Measurements from ENCODE around the gene DCP2.

Gene DCP2

DNA sequence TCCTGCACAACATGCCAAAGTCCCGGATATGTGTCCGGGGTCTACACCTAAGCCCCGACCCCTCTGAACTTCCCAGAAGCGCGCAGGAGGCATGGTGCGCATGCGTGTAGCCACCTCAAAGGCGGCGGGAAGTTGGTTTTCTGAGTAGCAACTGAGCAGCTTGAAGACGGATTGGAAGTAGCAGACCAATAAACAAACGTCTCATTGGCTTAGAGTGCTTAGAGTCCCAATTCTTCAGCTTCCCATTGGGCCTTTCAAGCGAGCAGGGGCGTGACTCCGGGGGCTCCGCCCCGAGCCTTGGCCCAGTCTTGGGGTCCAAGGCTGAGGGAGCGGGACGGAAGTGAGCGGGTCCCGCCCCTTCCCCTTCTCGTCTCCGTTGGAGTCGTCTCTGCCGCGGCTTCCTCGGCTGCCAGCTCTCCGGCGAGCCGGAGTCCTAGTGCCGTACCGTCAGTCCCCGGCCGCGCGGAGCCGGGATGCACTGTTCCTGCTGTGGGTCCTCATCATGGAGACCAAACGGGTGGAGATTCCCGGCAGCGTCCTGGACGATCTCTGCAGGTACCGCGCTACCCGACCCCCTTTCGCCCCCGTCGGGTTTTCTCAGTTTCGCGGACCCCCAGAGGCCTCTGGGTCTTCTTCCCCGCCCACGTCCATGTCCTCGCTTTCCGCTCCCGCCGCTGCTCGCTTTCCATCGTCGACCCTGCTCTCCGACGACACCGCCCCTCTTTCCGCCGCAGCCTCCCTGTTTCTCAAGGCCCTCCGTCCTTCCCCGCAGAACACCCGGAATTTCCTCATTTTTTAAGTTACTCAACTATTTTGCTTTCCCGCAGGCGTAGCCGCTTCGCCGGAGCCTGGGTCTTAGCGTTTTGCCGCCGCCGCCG, at the start of gene DCP2:
Gene DCP2 (plus strand): TSS at position 367 of the 878 bp plus-strand sequence. CDS start 136 bp downstream, at position 503.
- in situ Hi-C loops (cut with MboI; ENCODE audit: low sequenced_read_pairs), result no loop called here
- DNase-seq (ENCODE audit: low spot score in 2 of 2), result peak; percentile 97 to 99
- peak within 1 kb of the TSS; percentile 91 for H3K4me3 ChIP-seq
- no peaks in the 10 kb centered on the region for H3K27me3 ChIP-seq (ENCODE audit: low read depth)
- H3K9me3 ChIP-seq, result no peaks in the 10 kb centered on the region
- no peaks in the 10 kb centered on the region; the same call in 1 of the 2 replicates for H3K36me3 ChIP-seq (replicated peaks)
- H3K4me1 ChIP-seq, result peaks cover 9% of the 10 kb centered on the region

DNA sequence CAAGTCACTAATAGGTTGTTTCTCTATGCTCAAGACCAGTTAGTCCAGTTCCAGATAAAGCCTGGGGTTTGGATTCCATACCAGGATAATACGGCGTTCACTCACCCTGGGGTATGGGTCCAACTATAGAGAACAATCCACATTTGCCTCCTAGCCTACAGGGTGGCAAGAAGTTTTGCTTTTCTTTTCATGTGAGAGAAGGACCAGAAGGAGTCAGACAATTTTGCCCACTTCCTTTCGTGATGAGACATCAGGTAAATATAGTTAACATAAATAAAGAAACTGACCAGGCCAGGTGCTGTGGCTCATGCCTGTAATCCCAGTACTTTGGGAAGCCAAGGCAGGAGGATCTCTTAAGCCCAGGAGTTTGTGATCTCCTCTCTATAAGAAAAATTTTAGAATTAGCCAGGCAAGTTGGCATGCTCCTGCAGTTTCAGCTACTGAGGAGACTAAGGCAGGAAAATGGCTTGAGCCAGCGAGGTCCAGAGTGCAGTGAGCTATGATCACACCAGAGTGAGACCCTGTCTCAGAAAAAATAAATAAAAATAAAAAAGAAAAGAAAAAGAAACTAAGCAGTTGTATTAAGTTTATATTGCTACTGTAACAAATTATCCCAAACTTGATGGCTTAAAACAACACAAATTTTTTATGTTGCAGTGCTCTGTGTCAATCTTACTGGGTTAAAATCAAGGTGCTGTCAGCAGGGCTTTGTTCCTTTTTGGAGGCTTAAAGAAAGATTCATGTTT, 47.1 kb upstream of the DCP2 start:
- H3K9me3 ChIP-seq, result no peaks in the 10 kb centered on the region
- in situ Hi-C loops (cut with MboI; ENCODE audit: low sequenced_read_pairs), result no loop called here
- DNase-seq (ENCODE audit: low spot score in 2 of 2), result no peak
- no peaks in the 10 kb centered on the region for H3K27me3 ChIP-seq (ENCODE audit: low read depth)
- no peaks in the 10 kb centered on the region for H3K36me3 ChIP-seq (replicated peaks)
- no peaks in the 10 kb centered on the region for H3K4me1 ChIP-seq
- H3K4me3 ChIP-seq, result no peak overlapping the region

DNA sequence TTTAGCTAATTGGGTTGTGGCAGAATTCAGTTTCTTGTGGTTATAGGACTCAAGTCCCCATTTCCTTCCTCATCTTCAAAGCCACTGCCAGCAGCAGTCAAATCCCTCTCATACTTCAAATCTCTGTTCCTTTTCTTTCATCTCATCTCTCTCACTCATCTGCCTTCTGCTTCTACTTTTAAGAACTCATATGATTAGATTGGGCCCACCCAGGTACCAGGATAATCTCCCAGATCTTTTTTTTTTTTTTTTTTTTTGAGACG, 46.6 kb upstream of the DCP2 start:
- H3K36me3 ChIP-seq (replicated peaks), result no peaks in the 10 kb centered on the region

DNA sequence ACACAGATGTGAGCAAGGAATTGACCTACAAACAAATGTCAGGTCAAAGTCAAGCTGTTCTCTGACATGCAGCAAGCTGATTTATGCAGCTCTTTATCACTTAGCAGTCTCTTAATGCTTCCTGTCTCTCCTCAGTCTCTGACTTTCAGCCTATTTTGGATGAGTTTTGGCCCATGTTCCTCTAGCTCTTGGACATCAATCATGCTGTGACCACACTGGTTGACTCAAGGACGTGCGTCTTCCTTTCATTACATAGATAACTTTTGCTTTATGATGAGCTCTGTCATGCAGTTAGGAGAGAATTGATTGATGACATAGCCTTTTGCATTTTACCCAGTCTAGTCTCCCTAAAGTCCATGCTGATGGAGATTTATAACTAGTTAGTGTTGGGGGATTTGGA, 45.1 kb upstream of the DCP2 start:
- H3K4me3 ChIP-seq, result no peak overlapping the region
- in situ Hi-C loops (cut with MboI; ENCODE audit: low sequenced_read_pairs), result no loop called here
- no peaks in the 10 kb centered on the region for H3K27me3 ChIP-seq (ENCODE audit: low read depth)
- H3K4me1 ChIP-seq, result no peaks in the 10 kb centered on the region
- no peaks in the 10 kb centered on the region for H3K36me3 ChIP-seq (replicated peaks)
- H3K9me3 ChIP-seq, result no peaks in the 10 kb centered on the region
- no peak for DNase-seq (ENCODE audit: low spot score in 2 of 2)

More for the DNA sequence above, 46.6 kb upstream of the DCP2 start:
- in situ Hi-C loops (cut with MboI; ENCODE audit: low sequenced_read_pairs), result no loop called here
- no peak for DNase-seq (ENCODE audit: low spot score in 2 of 2)
- Histone ChIP-seq H3K4me3 (no peak overlapping the region), H3K4me1 (no peaks in the 10 kb centered on the region), H3K9me3 (no peaks in the 10 kb centered on the region), H3K27me3 (ENCODE audit: low read depth) (no peaks in the 10 kb centered on the region)

DNA sequence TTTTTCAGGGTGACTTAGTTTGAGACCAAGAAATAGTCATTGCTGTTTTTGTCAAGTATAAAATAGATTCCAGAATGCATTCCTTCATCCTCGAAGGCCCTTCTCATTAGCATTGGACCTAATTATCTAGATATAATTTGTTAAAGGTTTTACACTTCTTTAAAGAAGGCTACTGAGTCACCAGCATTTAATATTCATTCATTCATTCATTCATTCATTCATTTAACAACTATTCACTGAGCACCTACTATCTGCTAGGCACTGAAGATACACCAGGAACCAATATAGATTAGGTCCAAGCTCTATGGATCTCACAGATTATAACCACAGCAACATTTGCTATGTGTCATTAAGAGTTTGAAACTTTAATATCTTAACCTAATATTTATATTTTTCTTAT, 43.5 kb upstream of the DCP2 start:
- H3K4me1 ChIP-seq, result no peaks in the 10 kb centered on the region
- in situ Hi-C loops (cut with MboI; ENCODE audit: low sequenced_read_pairs), result no loop called here
- DNase-seq (ENCODE audit: low spot score in 2 of 2), result no peak

DNA sequence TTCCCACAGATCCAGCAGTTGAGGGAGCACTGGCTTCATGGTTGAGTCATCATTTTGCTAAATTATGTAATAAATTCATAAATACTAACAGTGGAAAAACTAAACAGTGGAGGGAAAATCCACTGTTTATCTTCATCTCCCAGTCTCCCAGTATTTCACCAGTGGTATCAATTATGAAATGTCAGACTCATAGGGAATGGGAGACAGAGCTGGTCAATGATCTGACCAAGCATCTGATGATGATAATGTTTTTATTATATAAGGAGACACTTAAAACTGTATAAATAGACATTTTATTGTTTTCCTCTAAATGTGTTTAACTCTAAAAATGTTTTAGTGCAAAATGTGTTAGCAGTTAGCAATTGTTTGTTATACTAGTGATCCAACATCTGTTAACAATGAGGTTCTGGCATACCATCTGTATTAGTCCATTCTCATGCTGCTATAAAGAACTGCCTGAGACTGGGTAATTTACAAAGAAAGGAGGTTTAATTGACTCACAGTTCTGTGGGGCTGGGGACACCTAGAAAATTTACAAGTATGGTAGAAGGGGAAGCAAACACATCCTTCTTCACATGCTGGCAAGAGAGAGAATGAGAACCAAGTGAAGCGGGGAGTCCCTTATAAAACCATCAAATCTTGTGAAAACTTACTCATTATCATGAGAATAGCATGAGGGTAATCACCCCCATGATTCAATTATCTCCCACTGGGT, 42.8 kb upstream of the DCP2 start:
- Histone ChIP-seq H3K4me3 (no peak overlapping the region), H3K4me1 (no peaks in the 10 kb centered on the region), H3K9me3 (no peaks in the 10 kb centered on the region), H3K27me3 (ENCODE audit: low read depth) (no peaks in the 10 kb centered on the region), H3K36me3 (replicated peaks) (no peaks in the 10 kb centered on the region)
- in situ Hi-C loops (cut with MboI; ENCODE audit: low sequenced_read_pairs), result no loop called here
- DNase-seq (ENCODE audit: low spot score in 2 of 2), result no peak

More for the DNA sequence above, 43.5 kb upstream of the DCP2 start:
- H3K9me3 ChIP-seq, result no peaks in the 10 kb centered on the region
- H3K36me3 ChIP-seq (replicated peaks), result no peaks in the 10 kb centered on the region
- H3K27me3 ChIP-seq (ENCODE audit: low read depth), result no peaks in the 10 kb centered on the region
- no peak overlapping the region for H3K4me3 ChIP-seq

DNA sequence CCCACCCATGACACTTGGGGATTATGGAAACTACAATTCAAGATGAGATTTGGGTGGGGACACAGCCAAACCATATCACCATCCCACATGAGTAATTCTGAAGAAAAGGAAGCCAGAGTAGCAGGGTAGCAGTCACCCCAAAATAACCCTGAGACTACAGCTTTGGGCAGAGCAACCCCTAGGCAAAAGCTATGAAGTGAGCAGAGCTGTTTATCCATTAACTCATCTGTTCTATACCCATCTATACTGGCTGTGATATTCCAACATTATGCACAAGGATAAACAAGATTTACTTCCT, 42.3 kb upstream of the DCP2 start:
- no peaks in the 10 kb centered on the region for H3K9me3 ChIP-seq
- DNase-seq (ENCODE audit: low spot score in 2 of 2), result no peak
- in situ Hi-C loops (cut with MboI; ENCODE audit: low sequenced_read_pairs), result no loop called here
- no peaks in the 10 kb centered on the region for H3K4me1 ChIP-seq
- no peaks in the 10 kb centered on the region for H3K27me3 ChIP-seq (ENCODE audit: low read depth)
- no peak overlapping the region for H3K4me3 ChIP-seq
- H3K36me3 ChIP-seq (replicated peaks), result no peaks in the 10 kb centered on the region

DNA sequence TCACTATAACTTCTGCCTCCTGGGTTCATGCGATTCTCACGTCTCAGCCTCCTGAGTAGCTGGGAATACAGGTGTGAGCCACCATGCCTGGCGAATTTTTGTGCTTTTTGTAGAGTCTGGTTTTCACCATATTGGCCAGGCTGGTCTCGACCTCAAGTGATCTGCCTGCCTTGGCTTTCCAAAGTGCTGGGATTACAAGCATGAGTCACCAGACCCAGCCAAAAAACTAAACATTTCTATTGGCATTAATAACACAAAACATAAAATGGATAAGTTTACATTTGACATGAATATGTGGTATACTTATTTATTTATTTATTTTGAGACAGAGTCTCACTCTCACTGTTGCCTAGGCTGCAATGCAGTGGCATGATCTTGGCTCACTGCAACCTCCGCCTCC, 40.9 kb upstream of the DCP2 start:
- Histone ChIP-seq H3K4me1 (no peaks in the 10 kb centered on the region), H3K4me3 (no peak overlapping the region), H3K27me3 (ENCODE audit: low read depth) (no peaks in the 10 kb centered on the region), H3K36me3 (replicated peaks) (no peaks in the 10 kb centered on the region), H3K9me3 (no peaks in the 10 kb centered on the region)
- in situ Hi-C loops (cut with MboI; ENCODE audit: low sequenced_read_pairs), result no loop called here
- no peak for DNase-seq (ENCODE audit: low spot score in 2 of 2)

DNA sequence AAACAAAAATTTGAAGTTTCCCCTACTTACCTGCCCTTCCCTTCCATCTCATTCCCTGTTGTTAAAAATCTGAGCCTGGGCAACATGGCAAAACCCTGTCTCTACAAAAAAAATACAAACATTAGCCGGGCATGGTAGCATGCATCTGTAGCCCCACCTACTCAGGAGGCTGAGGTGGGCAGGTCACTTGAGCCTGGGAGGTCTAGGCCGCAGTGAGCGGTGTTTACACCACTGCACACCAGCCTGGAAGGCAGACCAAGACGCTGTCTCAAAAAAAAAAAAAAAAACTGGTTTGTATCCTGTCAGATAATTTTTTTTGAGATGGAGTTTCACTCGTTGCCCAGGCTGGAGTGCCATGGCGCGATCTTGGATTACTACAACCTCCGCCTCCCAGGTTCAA, 38.3 kb upstream of the DCP2 start:
- in situ Hi-C loops (cut with MboI; ENCODE audit: low sequenced_read_pairs), result no loop called here

DNA sequence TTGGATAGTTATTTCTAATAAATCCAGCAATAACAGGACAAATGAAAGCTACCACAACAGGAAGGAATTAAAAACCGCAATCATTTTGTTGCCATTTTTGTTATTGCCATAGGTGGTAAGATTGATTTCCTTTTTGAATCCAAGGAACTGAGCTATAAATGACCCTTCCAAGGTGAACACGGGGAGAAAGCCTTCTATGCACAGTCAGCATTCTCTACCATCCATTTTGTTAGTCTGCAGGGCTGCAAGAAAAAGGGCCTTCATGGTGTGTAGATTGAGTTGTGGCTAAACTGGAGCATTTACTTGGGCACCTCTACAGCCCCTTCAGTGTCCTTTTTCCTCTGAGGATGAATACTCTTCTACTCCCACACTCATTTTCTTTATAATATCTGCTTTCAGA, 35.9 kb upstream of the DCP2 start:
- no peak for DNase-seq (ENCODE audit: low spot score in 2 of 2)
- H3K9me3 ChIP-seq, result no peaks in the 10 kb centered on the region
- no peaks in the 10 kb centered on the region for H3K27me3 ChIP-seq (ENCODE audit: low read depth)
- no peak overlapping the region for H3K4me3 ChIP-seq
- H3K36me3 ChIP-seq (replicated peaks), result no peaks in the 10 kb centered on the region
- in situ Hi-C loops (cut with MboI; ENCODE audit: low sequenced_read_pairs), result no loop called here
- H3K4me1 ChIP-seq, result peaks cover 9% of the 10 kb centered on the region

More for the DNA sequence above, 38.3 kb upstream of the DCP2 start:
- Histone ChIP-seq H3K27me3 (ENCODE audit: low read depth) (no peaks in the 10 kb centered on the region), H3K4me1 (no peaks in the 10 kb centered on the region), H3K9me3 (no peaks in the 10 kb centered on the region), H3K36me3 (replicated peaks) (no peaks in the 10 kb centered on the region), H3K4me3 (no peak overlapping the region)
- DNase-seq (ENCODE audit: low spot score in 2 of 2), result no peak

DNA sequence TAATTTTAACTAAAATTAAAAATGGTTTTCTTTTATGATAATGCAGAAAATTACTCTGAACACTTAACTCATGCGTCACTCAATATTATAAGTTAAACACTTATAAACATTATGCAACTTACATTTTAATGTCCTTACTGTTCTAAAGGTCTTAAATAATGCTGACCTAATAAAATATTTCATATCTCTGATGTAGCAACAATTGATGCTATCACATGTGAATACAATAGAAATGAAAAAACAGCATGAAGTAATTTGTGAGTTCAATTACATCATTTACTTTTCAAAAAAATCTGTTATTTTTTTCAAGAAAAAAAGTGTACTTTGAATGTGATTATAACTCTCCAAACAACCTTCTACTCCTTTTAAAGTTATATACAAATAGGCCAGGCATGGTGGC, 28.1 kb upstream of the DCP2 start:
- no peak overlapping the region for H3K4me3 ChIP-seq
- no peaks in the 10 kb centered on the region for H3K36me3 ChIP-seq (replicated peaks)
- no peak for DNase-seq (ENCODE audit: low spot score in 2 of 2)
- H3K27me3 ChIP-seq (ENCODE audit: low read depth), result no peaks in the 10 kb centered on the region; the same call in 1 of the 2 replicates
- in situ Hi-C loops (cut with MboI; ENCODE audit: low sequenced_read_pairs), result no loop called here
- H3K4me1 ChIP-seq, result peaks cover 13% of the 10 kb centered on the region
- no peaks in the 10 kb centered on the region for H3K9me3 ChIP-seq

DNA sequence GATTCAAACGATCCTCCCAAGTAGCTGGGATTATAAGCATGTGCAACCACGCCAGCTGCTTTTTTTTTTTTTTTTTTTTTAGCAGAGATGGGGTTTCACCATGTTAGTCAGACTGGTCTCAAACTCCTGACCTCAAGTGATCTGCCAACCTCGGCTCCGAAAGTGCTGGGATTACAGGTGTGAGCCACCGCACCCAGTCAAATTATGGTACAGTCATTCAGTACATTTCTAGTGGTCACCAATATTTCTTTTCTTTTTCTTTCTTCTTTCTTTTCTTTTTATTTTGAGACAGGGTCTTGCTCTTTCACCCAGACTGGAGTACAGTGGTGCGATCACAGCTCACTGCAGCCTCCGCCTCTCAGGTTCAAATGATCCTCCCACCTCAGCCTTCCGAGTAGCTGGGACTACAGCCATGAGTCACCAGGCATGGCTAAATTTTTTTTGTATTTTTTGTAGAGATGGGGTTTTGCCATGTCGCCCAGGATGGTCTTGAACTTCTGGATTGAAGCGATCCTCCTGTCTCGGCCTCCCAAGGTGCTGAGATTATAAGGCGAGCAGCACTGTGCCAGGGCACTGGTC, 25.4 kb upstream of the DCP2 start:
- DNase-seq (ENCODE audit: low spot score in 2 of 2), result no peak
- no peaks in the 10 kb centered on the region; the same call in 1 of the 2 replicates for H3K27me3 ChIP-seq (ENCODE audit: low read depth)
- H3K36me3 ChIP-seq (replicated peaks), result no peaks in the 10 kb centered on the region
- no peaks in the 10 kb centered on the region for H3K9me3 ChIP-seq
- in situ Hi-C loops (cut with MboI; ENCODE audit: low sequenced_read_pairs), result no loop called here
- H3K4me1 ChIP-seq, result no peaks in the 10 kb centered on the region
- H3K4me3 ChIP-seq, result no peak overlapping the region

DNA sequence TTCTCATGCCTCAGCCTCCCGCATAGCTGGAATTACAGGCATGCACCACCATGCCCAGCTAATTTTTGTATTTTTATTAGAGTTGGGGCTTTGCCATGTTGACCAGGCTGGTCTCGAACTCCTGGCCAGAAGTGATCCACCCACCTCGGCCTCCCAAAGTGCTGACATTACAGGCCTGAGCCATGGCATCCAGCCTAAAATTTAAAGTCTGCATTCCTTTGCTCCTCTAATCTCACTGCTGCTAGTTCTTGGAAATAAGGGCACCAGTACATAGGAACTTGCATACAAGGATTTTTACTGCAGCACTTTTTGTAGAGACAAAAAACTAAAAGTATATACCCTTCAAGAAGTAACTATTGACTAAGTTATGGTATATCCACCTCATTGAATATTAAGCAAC, 20.0 kb upstream of the DCP2 start:
- DNase-seq (ENCODE audit: low spot score in 2 of 2), result no peak
- no peaks in the 10 kb centered on the region for H3K9me3 ChIP-seq
- no peaks in the 10 kb centered on the region for H3K36me3 ChIP-seq (replicated peaks)
- H3K4me1 ChIP-seq, result peaks cover 26% of the 10 kb centered on the region
- in situ Hi-C loops (cut with MboI; ENCODE audit: low sequenced_read_pairs), result no loop called here
- no peaks in the 10 kb centered on the region; the same call in 1 of the 2 replicates for H3K27me3 ChIP-seq (ENCODE audit: low read depth)
- H3K4me3 ChIP-seq, result no peak overlapping the region

Data from HAP-1 (cell line).